ENCODE measurements around the gene B3GAT2. TPM values are rescaled to one million over a fixed set of nuclear protein-coding genes. Genes with fewer than 3 reads are reported as not detected.
A peak's percentile ranks its signal among the peaks of the same experiment; 100 is the strongest.

B3GAT2 gene
- total RNA-seq, 4 donors from 2014 or later = not detected

GRCh38 chr6:70967049-70967448 lies 10.2 kb upstream of the B3GAT2 start:
- Histone ChIP-seq H3K36me3 (no peaks in the 10 kb centered on the region), H3K27ac (no peak overlapping the region), H3K27me3 (no peaks in the 10 kb centered on the region), H3K4me3 (replicated peaks in 1 of 3) (no peak overlapping the region), H3K9me3 (no peaks in the 10 kb centered on the region), H3K4me1 (no peaks in the 10 kb centered on the region)
- 92 to 94% methylated on average over 3 of the region's 3 CpGs for WGBS, 2 donors
- TF ChIP-seq CTCF (IDR thresholded peaks at IDR 0.05) (no peak), POLR2A (IDR thresholded peaks at IDR 0.05) (no peak)
- intact Hi-C loops (cut with DNase I) = no loop called here
- DNase-seq = no peak

GRCh38 chr6:70957284-70957617 lies 391 bp upstream of the B3GAT2 start:
- intact Hi-C loops (cut with DNase I) = no loop called here
- Histone ChIP-seq H3K4me3 (replicated peaks in 1 of 3) (peak overlapping the region in 2 of 3 donors; percentile 35 to 43), H3K4me1 (peaks cover 20 to 22% of the 10 kb centered on the region in 2 donors), H3K9me3 (no peaks in the 10 kb centered on the region), H3K27ac (no peak overlapping the region), H3K27me3 (no peaks in the 10 kb centered on the region), H3K36me3 (no peaks in the 10 kb centered on the region)
- no peak for DNase-seq
- TF ChIP-seq CTCF (IDR thresholded peaks at IDR 0.05) (no peak), POLR2A (IDR thresholded peaks at IDR 0.05) (no peak)
- 5 to 9% methylated on average over 15 to 16 of the region's 19 CpGs for WGBS, 2 donors

- H3K27ac ChIP-seq = no peak overlapping the region
- H3K4me1 ChIP-seq = peaks cover 20 to 22% of the 10 kb centered on the region in 2 donors
- 3 to 10% methylated on average over 2 to 17 of the region's 27 CpGs for WGBS, 2 donors
- intact Hi-C loops (cut with DNase I) = no loop called here
- H3K9me3 ChIP-seq = no peaks in the 10 kb centered on the region
- peak overlapping the region; percentile 21 to 43 (median 35) for H3K4me3 ChIP-seq (replicated peaks in 1 of 3)
- H3K27me3 ChIP-seq = no peaks in the 10 kb centered on the region
- DNase-seq = no peak
- TF ChIP-seq CTCF (IDR thresholded peaks at IDR 0.05) = peak in 1 of 6 experiments; percentile 1
- TF ChIP-seq POLR2A (IDR thresholded peaks at IDR 0.05) = no peak
- H3K36me3 ChIP-seq = no peaks in the 10 kb centered on the region
Measured at GRCh38 chr6:70956191-70956450, 739 bp downstream of the B3GAT2 start.

GRCh38 chr6:70955441-70956190 lies 1.2 kb downstream of the B3GAT2 start:
- DNase-seq = peak; percentile 89 to 94
- Histone ChIP-seq H3K27ac (no peak overlapping the region), H3K4me1 (peaks cover 20 to 22% of the 10 kb centered on the region in 2 donors), H3K27me3 (no peaks in the 10 kb centered on the region), H3K9me3 (no peaks in the 10 kb centered on the region), H3K4me3 (replicated peaks in 1 of 3) (peak overlapping the region; percentile 21 to 43 (median 35)), H3K36me3 (no peaks in the 10 kb centered on the region)
- 1 to 2% methylated on average over 19 to 28 of the region's 65 CpGs for WGBS, 2 donors
- intact Hi-C loops (cut with DNase I) = no loop called here
- TF ChIP-seq POLR2A (IDR thresholded peaks at IDR 0.05) (no peak), CTCF (IDR thresholded peaks at IDR 0.05) (peak; percentile 53 to 91 (median 71))

GRCh38 chr6:70954750-70955149 lies 2.1 kb downstream of the B3GAT2 start:
- no peaks in the 10 kb centered on the region for H3K9me3 ChIP-seq
- intact Hi-C loops (cut with DNase I) = no loop called here
- no peak overlapping the region for H3K4me3 ChIP-seq (replicated peaks in 1 of 3)
- TF ChIP-seq CTCF (IDR thresholded peaks at IDR 0.05) = no peak
- no peak for TF ChIP-seq POLR2A (IDR thresholded peaks at IDR 0.05)
- peaks cover 20 to 22% of the 10 kb centered on the region in 2 donors for H3K4me1 ChIP-seq
- no peak for DNase-seq
- no peaks in the 10 kb centered on the region for H3K27me3 ChIP-seq
- no peaks in the 10 kb centered on the region for H3K36me3 ChIP-seq
- H3K27ac ChIP-seq = no peak overlapping the region
- WGBS, 2 donors = 32 to 46% methylated on average over 6 to 13 of the region's 14 CpGs
